ENCODE results near the gene FBXL14.

The FBXL14 gene

DNA sequence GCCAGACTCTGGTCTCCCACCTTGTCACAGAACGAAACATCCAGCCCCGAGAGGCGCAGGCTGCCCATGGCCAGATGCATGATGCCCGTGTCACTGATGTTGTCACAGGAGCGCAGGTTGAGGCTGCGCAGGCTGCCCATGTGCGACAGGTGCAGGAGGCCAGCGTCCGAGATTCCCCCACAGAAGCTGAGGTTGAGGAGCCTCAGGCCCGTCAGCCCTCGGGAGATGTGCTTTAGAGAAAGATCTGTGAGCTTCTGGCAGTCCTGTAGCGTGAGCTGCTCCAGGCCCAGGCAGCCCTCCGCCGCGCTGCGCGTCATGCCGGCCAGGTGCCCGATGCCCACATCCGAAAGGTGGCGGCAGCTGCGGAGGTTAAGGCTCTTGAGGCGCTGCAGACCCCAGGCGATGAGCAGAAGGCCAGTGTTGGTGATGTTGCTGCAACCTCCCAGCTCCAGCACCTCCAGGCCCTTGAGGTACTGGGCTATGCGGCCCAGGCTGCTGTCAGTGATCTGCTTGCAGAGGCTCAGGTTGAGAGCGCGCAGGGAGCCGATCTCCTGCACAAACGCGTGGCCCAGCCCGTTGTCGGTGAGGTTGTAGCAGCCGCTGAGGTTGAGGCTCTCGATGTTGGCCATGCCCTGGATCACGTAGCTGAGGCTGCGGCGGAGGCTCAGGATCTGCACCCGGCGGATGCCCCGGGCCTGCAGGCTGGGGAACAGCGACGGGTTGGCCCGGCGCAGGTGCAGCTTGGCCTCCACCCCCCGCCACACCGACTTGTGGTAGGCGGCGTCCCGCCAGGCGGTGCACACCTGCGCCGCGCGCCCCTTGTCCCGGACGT is 991 bp downstream of the FBXL14 start:
- no peak for DNase-seq

DNA sequence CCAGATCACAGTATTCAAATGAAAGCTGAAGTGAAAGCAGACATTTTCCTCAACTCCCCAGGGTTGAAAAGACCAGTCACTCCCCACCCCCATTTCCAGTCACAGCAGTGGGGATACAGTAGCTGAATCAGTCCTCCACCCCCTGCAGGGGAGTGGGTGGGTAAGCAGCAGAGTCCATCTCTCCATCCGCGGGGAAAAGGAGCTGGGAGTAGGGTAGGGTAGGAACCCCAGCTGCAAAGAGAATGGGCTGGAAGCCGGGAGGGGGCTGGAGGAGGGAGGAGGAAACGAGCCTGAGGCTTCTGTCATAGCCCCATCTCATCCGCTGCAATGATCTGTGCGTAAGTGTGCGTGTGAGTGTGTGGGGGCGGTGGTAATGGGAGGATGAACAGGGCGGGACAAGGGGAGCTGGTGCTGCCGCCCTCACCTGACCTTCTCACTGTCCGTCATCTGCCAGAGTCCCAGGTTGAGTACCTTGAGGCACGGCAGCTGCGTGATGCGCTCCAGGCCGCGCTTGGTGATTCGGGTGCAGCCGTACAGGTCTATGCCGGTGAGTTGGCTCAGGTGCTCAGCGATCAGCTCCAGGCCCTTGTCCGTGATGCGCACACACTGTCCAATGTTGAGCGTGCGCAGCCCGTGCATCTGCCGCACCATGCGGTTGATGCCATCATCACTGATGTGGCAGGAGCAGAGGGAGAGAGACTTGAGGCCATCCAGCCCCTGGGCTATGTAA is 1.8 kb downstream of the FBXL14 start:
- DNase-seq, result peak; percentile 9

DNA sequence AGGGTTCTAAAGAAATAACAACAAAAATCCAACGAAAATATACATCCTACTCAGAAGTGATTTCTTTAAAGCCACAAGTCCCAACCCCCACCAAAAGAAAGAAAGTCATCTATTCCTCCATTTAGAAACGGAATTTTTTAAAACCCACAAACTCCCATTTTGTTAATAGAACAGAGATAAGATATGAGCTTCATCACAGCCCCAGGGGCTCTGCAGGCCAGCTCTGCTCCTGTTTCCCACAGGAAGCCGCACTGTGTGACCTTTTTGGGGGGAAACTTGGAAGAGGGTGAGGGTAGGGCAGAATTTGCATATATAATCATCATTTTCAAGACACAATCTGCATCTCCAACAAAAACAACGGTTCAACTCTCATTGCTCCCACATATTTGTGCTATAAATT is 2.8 kb downstream of the FBXL14 start:
- DNase-seq, result no peak

DNA sequence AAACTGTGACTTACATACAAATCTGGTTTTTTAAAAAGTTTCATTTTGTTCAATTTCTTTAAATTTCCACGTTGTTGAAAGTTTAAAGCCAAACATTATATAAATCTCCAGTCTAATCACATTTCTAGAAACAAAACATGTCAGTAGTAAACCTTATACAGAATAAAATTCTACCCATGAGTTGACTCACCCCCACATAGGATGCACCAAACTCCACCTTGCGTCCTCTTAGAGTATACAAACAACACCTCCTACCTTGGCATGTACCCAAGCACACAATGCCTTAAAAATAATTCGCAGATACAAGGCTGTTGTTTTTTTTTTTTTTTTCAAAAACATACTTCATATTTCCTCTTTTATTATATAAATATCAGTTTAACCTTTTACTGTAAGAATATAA is 3.3 kb downstream of the FBXL14 start:
- DNase-seq, result no peak

DNA sequence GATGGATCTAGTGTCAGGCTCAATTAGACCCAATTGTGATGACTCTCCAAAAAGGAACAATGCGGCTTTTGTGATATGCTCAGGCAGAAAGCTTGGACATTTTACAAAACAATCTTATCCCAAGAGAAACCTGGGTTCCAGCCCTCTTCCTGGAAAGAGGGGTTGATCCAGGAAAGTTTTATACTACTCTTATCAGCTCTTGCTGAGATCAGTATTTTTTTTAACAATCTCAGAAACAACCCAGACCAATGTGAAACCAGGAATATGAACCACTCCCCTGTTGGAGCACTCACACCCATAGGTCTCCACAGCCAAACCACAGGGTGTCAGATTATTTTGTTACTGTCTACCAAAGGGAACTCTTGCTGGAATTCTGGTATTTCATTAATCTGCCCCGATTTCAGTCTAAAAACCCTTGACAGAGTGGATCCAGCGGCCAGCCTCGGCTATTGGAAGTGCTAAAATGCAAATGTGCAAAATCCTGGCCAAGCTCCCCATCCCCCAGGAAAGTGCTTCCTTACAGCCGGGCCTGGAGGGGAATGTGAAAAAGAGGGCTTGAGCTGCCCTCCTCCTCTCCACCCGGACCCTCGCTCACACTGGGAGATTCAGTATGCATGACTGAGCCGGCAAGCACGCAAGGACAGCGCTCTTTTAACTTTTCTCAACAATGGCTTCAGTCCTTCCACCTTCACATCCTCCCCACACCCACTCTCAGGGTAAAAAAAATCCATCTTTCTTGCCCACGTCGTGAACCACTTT is 4.0 kb downstream of the FBXL14 start:
- no peak for DNase-seq

DNA sequence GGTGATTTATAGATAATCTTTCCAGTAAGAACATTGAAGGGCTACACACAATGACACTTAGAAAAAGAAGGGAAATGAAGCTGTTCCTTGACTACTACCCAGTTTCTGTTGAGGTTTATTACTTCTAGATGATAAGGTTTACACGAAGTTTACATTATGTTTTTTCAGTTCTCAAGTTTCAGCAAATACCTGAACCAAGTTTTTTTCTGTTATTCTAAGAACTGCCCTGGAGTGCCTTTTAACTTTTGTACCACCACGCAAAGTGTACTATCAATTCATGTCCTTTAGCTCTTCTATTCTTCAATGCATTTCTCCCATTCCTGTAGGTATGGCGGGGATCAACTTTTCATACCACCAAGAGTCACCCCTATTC is 5.8 kb downstream of the FBXL14 start:
- no peak for DNase-seq

DNA sequence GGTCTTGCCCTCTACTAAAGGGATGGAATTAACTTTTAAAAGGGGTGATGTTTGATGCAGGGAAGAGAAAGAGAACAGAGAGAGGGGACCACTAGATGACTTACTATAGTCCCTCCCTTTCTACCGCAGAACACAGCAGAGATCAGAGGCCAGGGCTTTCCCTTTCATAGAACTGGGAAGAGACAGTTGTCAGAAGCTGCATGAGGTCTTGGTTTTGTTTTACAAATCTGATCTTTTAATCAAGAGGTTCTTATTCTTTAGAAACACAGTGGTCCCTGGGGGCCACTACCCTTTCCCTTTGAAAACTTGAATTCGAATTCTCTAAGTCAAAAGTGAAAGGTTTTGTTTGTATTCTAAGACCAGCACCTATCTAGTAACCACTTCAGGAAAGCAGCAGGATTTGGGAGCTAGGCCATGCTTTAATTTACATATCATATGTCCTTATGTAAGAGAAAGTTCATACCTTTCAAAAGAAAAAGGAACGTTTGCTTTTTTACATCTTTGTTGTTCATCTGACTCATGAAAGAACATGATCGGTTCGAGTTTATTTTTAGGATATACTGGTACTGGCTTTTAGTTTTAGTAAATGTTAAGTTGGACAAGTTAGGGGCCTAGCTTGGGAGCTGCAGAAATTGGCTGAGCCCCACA is 6.3 kb downstream of the FBXL14 start:
- DNase-seq, result no peak

DNA sequence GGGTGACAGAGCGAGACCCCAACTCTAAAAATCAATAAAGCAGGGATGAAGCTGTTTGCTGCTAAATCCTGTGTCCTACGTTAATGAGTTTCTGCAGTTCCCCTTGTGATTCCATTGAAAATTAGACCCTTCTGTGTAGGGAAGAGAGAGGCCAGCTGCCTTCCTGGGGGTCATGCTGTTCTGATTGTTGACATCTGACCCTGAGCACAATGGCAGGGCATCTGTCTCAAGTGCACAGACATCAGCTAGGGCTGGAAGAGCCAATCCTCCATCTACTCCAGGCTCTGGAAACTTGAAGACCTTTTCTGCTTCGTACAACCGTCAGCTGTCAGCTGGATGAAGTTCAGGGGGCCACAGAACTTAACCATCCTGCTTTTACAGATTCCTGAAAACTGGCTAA is 10.1 kb downstream of the FBXL14 start:
- DNase-seq, result no peak

DNA sequence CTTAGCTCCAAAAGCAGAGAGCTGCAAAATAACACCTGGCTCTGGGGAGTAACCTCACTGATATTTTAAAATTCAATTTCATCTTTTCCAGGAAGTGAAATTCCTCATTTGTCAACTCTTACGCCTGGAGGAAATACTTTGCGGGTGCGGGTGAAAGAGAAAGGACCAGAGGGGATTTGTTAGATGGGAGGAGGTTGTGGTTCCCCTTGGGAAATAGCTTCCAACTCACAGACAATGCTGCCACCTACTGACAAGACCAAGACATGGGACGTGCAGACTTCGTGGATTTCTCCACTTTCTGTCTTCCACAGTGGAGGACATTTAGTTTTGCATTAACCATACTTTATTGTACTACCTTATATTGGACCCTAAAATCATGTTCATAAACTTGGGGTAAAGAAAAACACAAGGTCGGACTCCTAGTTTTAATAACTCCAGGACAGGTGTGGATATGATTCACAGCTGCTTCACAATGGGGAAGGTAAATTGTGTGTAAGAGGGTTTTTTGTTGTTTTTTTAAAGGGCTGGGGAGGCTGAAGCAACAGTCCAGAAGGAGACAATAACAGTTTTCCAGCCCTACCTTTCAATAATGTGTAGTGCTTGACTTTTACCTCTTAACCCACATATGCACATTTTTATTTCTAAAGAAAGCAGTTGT is 10.8 kb downstream of the FBXL14 start:
- peak; percentile 19 for DNase-seq

DNA sequence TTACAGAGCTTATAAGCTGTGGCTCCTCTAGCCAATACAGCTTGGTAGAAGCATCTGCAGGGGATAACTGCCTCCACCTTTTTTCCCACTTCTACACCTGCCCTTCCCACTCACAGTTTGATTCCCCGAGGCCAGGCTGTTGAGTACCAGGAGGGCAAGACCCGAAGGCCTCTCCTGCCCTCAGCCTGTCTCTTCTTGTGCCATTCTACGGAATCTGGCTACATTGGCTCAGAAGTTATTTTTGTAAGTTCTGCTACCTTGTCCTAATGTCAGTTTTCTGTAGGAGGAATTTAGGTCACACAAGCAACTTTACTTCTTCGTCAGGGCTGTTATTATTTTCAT is 11.7 kb downstream of the FBXL14 start:
- no peak for DNase-seq

DNA sequence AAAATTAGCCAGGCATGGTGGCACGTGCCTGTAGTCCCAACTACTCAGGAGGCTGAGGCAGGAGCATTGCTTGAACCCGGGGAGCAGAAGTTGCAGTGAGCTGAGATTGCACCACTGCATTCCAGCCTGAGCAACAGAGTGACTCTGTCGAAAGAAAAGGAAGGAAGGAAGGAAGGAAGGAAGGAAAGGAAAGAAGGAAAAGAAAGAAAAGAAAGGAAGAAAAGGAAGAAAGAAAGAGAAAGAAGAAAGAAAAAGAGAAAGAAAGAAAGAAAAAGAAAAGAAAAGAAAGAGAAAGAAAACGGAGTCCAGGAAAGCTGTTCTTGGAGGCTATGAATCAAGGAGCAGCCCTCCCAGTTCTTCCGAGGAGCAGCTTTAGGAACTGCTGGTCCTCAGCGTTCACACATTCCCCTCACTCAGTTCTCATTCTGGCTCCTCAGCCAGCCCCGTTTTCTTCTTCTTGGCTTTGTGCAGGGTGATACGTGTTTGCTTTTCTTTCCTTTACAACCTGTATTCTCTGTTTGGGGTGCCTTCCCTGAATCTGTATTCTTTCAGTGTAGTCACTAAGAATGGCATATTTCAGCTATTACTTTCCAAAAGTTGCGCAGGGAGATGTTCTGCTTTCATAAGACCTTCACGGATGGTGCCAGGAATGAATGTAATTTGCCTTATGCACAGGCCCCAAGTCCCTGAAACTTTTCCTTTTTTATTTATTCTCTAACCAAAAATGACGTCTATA is 12.2 kb downstream of the FBXL14 start:
- no peak for DNase-seq

DNA sequence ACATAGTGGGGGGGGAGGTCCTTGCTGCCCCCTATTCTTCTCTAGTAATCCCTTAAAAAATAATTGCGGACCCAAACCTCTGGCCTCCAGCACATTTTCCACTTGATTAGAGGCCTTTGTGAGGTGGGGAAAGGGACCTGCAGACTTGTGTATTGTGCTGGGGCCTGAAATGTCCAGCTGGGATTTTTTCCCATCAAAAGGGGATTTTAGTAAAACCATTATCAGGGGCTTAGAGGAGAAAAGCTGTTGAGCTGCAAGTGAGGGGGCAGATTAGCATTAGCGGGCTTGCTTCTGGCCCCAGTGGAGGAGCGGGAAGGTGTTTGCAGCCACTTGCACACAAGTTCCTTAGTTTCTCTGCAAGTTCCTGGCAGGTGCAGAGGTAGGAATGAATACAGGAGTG is 13.9 kb downstream of the FBXL14 start:
- no peak for DNase-seq

DNA sequence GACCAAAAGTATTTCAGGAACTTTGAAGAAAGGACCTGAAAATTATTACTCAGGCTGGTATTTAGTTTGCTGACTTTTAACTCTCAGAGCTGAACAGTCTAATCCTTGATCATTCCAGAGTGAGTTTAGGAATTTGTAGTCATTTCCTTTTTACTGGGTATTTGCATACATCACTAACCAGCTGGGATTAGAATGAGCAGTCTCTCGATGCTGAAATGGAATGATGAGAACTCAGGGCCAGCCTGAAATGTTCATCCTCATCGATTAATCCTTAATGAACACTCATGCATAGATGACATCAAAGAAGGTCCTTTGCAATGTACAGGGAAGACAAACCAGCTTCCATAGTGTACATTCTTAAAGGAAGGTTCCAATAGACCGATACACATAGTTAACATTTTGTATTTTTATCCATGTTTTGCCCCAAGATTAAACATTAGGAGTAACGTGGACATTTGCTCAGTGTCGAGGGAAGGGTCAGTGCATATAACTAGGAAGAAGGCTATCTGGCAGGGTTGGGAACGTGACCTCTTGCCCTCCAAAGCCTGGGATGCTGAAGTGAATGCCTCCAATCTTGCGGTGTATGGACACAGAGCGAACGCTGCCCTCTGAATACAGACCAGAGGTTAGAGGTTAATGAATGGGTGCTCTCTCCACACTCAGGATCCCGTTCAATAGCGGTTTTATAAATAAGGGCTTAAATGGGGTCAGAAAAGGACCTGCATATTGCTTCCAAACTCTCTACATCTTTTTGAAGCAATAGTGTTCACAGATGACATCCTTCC is 14.5 kb downstream of the FBXL14 start:
- no peak for DNase-seq

DNA sequence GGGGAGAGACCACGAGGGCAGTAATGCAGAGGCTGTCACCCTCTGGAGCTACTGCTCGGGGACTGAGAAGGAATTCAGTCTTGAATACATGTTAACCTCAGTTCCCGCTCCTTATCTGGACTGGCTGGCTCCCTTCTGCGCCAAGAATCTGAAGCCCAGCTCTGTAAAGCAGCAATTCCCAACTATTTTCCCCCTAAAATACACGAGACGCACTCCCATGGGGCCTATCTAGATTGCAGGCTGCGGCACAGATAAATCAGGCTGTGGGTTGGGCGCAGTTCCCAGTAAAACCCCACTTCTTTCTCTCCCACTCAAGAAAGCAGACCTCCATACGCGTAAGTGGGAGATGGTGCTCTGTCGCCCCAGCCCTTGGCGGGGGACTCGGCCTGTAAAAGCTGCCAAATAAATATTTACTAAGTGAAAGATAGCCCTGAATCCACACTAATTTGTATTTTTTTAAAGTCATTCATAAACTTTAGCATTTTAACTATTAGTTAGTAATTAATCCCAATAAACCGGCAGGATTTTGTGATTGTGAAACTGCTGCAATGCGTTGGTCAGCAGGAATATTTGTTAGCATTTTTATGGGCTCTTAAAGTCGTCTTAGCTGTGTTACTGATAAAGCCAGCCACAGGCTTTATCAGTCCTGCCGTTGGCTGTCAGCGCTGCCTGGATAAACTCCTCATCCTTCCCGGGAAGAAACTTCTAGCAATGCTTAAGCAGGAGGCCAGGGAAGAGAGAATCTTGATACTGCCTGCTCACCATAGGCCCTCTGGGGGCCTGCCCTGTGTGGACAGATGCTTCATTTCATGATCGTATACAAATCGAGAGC is 17.8 kb downstream of the FBXL14 start:
- no peak for DNase-seq

DNA sequence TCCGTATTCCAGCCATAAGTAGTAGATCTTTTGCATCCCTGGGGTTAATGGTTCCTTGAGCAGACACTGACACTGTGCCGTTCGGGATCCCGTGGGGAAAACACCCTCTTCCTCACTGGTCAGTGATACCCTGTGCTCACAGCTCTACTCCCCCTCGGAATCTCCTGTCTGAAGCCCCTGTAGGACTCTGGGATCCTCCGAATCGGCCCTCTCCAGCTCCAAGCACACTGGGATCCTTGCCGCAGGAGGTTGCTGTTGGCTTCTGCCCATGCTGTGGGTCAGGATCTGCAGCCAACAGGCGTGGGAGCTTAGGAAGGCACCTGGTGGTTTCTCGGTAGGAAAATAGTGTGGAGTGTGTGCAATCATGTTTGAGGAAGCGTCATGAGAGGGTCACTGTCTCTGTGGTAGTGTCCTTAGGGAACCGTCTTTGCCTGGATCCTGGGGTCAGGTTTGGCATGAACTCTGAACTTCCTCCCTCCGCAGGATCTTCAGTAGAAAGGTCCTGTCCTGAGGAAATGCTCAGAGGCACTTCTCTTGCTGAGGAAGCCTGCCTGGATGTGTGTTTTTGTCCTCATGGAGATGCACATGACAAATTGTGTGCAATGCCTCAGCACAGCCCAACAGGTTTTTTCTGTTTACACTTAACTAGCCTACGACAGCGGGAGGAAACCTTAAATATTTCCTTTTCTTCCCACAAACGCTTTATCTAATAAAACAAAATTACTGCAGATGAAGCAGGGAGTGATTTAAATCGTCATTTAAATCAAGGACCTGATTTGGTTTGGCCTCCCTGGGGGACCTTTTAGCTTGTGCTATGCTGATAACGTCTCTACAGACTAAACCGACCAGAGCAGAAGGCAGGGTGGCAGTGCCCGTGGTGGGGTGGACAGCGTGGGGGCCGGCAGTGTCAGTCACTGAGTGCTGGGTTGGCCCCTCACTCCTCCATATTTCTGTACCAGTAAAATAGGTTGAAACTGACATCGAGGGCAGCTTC is 18.7 kb downstream of the FBXL14 start:
- DNase-seq, result no peak

DNA sequence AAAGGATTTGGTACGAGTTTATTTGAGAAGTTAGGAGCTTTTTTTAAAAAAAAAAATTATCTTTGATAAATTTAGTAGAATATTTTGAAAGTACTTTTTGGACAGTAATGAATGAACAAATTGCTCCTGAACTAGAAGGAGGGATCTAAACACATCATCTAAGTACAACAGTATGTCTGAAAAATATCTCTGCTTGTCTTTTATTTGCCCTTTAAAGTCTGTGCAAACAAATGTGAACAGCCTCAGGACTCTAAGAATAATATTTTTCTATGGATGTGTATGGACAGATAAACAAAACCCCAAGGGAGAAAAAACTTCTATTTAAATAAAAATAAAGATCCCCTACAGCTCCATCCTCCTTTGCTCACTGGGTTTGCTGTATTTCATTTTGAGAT is 19.5 kb downstream of the FBXL14 start:
- DNase-seq, result no peak

DNA sequence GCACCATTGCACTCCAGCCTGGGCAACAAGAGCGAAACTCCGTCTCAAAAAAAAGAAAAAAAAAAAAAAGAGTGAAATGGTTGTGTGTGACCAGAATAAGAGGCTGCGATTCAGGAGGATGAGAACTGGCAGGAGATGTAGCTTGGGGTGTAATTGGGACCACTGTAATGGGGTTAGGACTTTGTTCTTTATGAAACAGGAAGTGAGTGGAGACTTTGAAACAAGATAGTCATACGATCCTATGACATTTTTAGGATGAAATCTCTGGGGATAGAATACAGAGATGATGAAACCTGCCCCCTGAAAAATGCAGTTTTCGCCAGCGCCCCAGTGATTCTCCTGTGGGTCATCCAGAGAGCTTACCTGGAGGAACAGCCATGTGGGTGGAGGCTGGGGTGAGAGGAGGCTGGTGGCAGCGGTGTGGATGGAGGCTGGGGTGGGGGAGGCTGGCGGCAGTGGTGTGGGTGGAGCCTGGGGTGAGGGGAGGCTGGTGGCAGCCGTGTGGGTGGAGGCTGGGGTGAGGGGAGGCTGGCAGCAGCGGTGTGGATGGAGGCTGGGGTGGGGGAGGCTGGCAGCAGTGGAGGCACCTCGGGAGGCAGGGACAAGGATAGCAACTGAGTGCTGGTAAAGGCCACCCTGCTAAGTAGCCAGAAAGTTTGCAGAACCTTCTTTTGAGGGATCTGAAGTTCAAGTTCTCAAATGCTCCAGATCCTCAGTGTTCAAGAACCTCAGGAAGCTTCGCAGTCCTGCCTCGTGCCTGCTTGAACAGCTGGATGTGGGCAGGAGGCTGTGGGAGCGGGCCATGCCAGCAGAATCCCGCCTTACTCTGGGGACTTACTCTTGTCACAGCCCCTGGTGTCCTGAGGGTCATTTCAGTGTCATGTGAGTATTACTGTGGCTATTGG is 20.2 kb downstream of the FBXL14 start:
- DNase-seq, result no peak

DNA sequence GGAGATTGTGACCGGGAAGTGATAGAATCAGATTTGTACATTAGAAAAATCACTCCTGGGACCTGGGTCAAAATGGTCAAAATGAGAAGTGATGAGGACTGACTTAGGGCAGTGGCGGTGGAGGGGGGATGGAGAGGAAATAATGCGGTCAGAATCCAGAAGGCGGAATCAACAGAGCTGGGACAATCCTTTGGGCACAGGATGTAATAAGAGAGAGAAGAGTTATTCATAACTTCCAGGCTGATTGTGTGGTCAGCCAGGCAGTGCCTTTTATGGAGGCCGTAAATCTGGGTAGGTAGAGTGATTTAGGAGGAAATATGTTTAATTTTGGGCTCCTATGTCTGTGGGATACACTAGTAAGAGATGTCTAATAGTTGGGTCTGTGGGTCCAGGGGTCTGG is 21.6 kb downstream of the FBXL14 start:
- no peak for DNase-seq
